ENCODE results near the gene P3H4.

GRCh38 chr17:41777574-41778188, 34.1 kb downstream of the P3H4 start:
- TF ChIP-seq CTCF (IDR thresholded peaks at IDR 0.05): peak in 3 of 12 donors; percentile 8 to 13 (median 10)
- TF ChIP-seq POLR2A (IDR thresholded peaks at IDR 0.05): peak in 1 of 2 donors; percentile 59
